HL-60 (cell line): ENCODE data around the gene CNDP2.

Source experiments
- DNase-seq, 2 experiments: peaks; one replicate each; pipeline ENCODE4 v3.0.0-alpha.2; 2010 to 2020; ENCODE audit warnings: low read depth in 1 of 2, low spot score in 1 of 2
- H3K27ac ChIP-seq: fragments of 250-450 bp; sonication (Bioruptor Pico); replicated peaks from 2 replicates; pipeline ENCODE4 v1.5.1; 2020; ENCODE audit warnings: mild to moderate bottlenecking, moderate library complexity
- H3K27me3 ChIP-seq: fragments of 250-450 bp; sonication (Bioruptor Pico); 2 replicates; pipeline ENCODE4 v1.5.1; 2021; ENCODE audit warnings: mild to moderate bottlenecking, moderate library complexity; ENCODE audit not compliant: insufficient read depth, poor library complexity, severe bottlenecking
- H3K4me3 ChIP-seq: replicated peaks from 2 replicates; pipeline ENCODE4 v1.5.1; 2011; ENCODE audit warnings: mild to moderate bottlenecking, control low read depth, low read length; ENCODE audit not compliant: insufficient read depth
- CTCF ChIP-seq: IDR thresholded peaks from one replicate; pipeline ENCODE4 v1.5.1; 2011; ENCODE audit warnings: low read length, control low read depth, inconsistent platforms; ENCODE audit not compliant: insufficient read depth
- GABPA ChIP-seq: IDR thresholded peaks from 2 replicates; pipeline ENCODE4 v1.6.1; 2012; ENCODE audit warnings: low read depth
- POLR2AphosphoS5 ChIP-seq: IDR thresholded peaks from 2 replicates; pipeline ENCODE4 v1.6.1; 2012; ENCODE audit warnings: low read depth
- REST ChIP-seq: IDR thresholded peaks from 2 replicates; pipeline ENCODE4 v1.6.1; 2012; ENCODE audit warnings: low read depth; ENCODE audit not compliant: insufficient replicate concordance
- SPI1 ChIP-seq: IDR thresholded peaks from 2 replicates; pipeline ENCODE4 v1.6.1; 2012; ENCODE audit warnings: low read depth, mild to moderate bottlenecking, borderline replicate concordance

The CNDP2 gene

GRCh38 chr18:74573053-74573452 is 76.9 kb downstream of the CNDP2 start:
- DNase-seq = no peak
- H3K27me3 ChIP-seq = no peaks in the 10 kb centered on the region

More at GRCh38 chr18:74573053-74573452, 76.9 kb downstream of the CNDP2 start:
- TF ChIP-seq GABPA = no peak
- no peak for TF ChIP-seq SPI1
- no peak for TF ChIP-seq REST
- TF ChIP-seq POLR2AphosphoS5 = no peak
- TF ChIP-seq CTCF = no peak
- H3K4me3 ChIP-seq = no peak overlapping the region
- H3K27ac ChIP-seq = no peak overlapping the region
